ENCODE data around the gene FYN.
"Not testable (repeated sequence)": the region's sequence is repeated elsewhere in the genome, so short reads cannot be mapped to it uniquely, and the experiment has no call there.

Gene FYN

DNA sequence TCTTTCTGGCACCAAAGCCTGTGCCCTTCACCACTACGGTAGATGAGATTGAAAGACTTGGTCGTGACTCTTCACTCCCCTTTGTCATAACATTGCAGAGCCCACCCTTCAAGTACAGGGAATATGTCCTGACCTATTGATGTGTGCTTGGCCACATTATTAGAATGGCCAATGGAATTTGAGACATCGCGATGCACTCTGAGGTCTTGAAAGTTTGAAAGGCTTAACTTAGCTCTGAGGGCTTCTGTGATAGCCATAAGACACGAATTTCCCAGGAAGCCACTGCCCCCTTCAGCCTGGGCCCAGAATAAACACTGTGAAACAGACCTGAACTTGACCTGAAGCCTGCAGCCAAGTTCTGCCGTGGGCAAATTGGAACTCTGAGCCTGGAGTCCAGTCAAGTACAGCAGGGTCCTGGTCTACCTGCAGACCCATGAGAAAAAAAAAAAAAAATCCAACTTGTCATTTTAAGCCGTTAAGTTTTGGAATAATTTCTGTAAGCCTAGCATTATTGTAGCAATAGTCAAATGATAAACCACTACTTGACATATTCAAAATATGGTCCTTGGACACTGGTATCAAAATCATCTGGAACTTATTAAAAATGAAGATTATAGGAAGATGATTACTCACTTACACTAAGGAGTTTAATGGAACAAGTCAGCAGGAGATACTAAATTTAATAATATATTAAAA lies 230.6 kb downstream of the FYN start:
- peak in 37 of 56 donors; percentile 9 to 62 (median 17) for DNase-seq

GRCh38 chr6:111639266-111639665 lies 234.0 kb downstream of the FYN start:
- no peak for DNase-seq

- not testable (repeated sequence) for DNase-seq
These were observed 238.3 kb downstream of the FYN start for GRCh38 chr6:111634981-111635380.

- no peak for DNase-seq
These were observed 239.4 kb downstream of the FYN start for GRCh38 chr6:111633822-111634221.

DNA sequence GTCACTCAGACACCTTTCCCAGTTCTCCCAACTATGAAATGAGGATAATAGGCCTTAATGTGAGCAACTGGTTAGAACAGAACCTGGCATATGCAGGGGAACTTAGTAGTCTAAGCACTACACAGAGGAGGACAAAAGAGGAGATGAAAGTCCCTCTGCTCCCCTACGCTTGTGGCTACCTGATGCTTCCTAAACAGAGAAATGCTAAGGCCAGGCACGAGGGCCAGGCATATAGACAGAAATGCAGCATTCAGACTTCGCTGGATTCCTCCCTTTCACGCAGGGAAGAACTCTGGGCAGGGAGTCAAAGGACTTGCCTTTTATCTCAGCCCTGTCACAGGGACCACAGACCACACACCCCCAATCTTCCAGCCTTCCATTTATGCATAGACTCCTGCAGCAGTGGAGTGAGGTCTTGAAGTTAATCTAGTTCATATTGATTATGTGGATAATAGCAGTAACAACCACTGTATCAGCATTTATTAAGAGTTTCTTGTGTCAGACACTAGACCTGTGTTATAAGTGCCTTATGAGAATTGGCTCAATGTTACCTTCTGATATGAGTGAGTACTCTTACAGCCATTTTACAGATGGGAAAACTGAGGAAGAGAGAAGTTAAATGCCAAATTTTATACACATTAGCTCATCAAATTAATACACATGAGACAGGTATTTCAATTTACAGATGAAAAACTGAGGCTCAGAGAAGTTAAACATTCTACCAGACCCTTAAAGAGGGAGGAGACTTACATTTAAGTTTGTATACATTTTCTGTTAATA lies 240.6 kb downstream of the FYN start:
- DNase-seq, result no peak

DNA sequence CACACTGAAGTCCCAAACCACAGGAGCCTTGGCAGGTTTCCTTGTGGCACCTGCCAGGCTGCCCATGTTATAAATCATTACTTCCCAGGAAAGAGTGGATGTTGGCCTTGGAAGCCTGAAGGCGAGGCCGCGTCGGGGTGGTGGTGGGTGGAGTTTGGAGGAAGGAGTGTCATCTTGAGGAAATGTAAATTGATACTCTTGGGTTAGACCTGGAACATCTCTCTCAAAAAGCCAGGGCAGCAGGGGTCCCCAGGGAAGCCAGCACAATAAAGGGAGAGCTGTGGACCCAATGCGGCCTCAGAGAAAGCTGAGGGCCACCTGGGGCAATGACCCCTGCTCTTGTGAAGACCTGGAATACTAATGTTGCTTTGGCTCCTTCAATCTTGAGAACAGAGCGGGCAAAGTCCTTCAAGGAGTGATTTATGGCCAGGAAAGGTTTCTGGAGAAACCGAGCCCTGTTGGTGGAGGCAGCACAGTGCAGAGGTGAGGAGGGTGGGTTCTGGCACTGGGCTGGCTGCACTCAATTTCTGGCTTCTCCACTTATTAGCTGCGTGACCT lies 241.3 kb downstream of the FYN start:
- DNase-seq, result no peak

- DNase-seq, result no peak
These were observed 242.2 kb downstream of the FYN start for GRCh38 chr6:111631018-111631417.

DNA sequence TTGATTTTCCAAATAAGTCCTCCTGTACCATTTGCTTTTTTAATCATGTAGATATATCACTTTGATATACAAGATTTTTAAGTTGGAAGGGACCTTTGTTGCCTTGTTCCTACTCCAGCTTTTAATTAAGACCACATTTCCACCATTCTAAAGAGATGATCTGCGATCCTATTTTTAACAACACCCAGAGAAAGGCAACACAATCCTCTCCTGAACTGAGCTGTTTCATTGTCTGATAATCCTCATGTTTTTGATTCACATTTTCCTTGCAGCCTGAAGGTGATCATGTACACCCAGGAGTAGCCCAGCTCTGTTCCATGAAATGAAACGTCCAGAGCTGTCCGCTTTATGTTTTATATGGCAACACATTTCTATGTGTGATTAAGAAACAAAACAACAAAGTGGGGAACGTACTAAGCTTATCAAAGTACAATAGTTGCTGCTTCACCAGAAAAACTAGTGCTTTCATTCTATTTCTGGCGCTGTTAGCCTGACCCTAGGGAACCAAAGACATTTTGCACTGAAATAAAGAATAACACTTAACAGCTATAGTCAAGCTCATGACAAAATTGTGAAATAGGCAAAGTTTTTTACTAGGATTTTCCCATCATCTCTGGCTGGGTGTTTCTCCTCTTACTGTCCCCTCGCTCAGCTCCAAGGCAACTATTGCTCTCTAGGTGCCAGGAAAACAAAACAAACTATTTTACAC lies 245.0 kb downstream of the FYN start:
- DNase-seq, result no peak

GRCh38 chr6:111626441-111626840 lies 246.8 kb downstream of the FYN start:
- DNase-seq, result no peak

- peak in 44 of 56 donors; percentile 12 to 75 (median 48) for DNase-seq
These were observed 247.5 kb downstream of the FYN start for GRCh38 chr6:111625461-111626391.

GRCh38 chr6:111625099-111625416 lies 248.2 kb downstream of the FYN start:
- DNase-seq, result no peak

DNA sequence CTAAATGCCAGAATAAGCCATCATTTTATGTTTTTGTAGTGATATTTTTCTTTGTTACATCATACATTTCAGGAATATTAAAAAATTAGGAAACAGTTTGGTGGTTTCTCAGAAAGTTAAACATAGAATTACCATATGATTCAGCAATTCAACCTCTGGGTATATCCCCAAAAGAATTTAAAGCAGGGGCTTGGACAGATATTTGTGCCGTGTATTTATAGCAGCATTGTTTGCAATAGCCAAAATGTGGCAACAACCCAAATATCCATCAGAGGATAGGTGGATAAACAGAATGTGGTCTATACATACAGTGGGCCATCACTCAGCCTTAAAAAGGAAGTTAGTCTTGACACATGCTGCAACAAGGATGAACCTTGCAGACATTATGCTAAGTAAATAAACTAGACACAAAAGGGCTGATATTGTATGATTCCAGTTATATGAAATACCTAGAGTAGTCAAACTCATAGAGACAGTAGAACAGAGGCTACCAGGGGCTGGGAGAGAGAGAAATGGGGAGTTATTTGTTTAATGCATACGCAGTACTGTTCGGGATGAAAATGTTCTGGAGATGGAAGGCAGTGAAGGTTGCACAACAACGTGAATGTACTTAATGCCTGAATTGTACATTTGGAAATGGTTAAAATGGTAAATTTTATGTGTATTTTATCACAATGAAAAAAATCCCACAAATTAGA lies 248.7 kb downstream of the FYN start:
- no peak for DNase-seq

- DNase-seq, result no peak
These were observed 250.1 kb downstream of the FYN start for GRCh38 chr6:111623046-111623718.

GRCh38 chr6:111620169-111620568 lies 253.1 kb downstream of the FYN start:
- no peak for DNase-seq

- DNase-seq, result no peak
These were observed 254.8 kb downstream of the FYN start for GRCh38 chr6:111618407-111618806.

DNA sequence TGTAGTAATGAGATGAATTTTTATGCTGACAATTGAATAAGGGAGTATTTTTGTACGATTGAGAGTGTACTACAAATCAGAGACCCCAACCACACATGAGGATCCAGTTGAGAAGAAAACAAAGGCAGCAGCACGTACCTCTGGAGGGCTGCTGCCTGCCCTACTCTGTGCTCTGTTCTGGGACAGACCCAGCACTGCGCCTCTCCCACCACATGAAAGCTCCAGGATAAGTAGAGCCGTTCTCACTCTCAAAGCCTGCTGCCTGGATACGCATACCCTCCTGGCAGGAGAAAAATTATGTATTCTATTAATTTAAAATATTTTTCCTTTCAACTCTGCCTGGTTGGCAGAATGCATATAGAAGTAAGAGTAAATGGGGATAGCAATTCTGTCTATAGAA lies 256.1 kb downstream of the FYN start:
- no peak for DNase-seq

DNA sequence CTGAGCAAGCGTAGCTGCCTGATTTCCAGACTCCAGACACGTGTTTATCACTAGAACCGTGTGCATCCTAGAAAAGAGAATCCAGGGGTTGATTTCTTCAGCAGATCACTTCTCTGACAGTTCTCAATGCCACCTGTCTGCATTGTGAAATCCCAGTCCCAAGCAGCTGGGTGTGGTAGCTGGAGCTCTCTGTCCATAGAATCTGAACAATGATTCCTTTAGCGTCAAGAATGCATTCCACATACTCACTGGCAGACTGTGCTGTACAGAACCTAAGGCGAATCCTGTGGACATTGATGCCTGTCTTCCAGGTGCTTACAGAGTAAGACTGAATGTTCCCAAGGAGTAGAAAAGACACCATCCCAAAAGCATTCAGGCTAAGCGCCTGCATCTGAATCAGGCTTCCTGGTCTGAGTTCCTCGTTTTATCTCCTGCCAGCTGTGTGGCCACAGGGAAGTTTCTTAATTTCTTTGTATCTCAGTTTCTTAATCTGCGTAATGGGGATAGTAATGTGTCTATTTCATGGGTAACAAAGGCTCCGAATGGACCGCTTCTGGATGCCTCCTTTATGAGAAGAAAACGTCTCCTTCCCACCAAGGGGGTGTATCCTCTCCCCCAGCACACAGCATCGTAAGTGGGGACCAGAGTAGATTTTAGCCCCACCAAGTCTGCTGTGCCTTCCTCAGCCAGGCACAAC lies 257.2 kb downstream of the FYN start:
- no peak for DNase-seq

DNA sequence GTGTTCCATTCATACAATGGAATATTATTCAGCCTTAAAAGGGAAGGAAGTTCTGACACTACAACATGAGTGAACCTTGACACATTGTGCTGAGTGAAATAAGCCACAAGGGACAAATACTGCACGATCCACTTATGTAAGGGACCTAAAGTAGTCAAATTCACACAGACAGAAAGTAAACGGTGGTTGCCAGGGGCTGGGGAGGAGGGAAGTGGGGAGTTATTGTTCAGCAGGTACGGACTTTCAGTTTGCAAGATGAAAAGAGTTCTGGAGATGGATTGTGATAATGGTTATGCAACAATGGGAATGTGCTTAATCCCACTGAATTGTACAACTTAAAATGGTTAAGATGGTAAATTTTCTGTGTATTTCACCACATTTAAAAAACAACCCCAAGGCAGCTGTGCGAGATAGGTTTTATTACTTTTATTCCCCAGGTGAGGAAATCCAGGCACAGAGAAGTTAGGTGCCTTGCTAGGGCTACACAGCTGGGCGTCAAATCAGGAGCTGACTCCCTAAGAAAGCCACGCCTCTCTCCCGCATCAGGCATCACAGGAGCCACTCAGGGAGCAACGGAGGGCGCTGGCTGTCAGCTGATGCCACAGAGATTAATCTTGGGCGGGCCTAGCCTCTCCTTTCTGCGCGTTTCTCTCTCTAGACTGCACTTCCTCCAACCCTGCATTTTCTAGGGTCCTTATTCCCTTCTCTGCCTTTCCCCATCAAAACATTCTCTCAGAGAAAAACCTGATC lies 258.2 kb downstream of the FYN start:
- peak in 10 of 56 donors; percentile 7 to 56 (median 24) for DNase-seq

Data from nucleus accumbens (tissue), 56 donors.